ENCODE measurements around the gene BCDIN3D.

Gene BCDIN3D

DNA sequence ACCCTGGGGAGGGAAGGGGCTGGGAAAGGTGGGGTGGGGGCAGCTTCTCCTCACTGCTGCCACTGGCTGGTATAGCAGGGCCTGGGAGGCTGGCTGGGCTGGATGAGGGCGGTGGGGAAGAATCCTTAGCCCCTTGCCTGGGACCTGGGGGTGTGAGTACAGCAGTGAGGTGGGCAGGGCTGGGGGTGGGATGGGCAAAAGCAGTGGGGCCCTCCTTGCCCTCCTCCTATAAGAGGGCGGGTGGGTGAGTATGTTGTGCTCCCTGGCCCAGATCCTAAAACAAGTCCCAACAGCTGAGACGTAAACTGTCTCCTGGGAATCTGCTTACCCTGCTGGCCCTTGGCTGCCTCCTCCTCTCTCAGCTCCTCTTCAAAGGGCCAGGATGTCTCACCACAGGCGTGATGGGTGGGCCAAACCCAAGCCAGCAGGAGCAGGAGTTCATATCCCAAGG is 16.9 kb downstream of the BCDIN3D start:
- no peak overlapping the region for H3K4me3 ChIP-seq (ENCODE audit: low read depth, low read length)
- no peaks in the 10 kb centered on the region for H3K36me3 ChIP-seq
- DNase-seq: no peak
- H3K4me1 ChIP-seq: peaks cover 9% of the 10 kb centered on the region; the same call in 1 of the 2 replicates
- no peaks in the 10 kb centered on the region for H3K9me3 ChIP-seq
- H3K27me3 ChIP-seq: no peaks in the 10 kb centered on the region
- TF ChIP-seq, protein P1, sequence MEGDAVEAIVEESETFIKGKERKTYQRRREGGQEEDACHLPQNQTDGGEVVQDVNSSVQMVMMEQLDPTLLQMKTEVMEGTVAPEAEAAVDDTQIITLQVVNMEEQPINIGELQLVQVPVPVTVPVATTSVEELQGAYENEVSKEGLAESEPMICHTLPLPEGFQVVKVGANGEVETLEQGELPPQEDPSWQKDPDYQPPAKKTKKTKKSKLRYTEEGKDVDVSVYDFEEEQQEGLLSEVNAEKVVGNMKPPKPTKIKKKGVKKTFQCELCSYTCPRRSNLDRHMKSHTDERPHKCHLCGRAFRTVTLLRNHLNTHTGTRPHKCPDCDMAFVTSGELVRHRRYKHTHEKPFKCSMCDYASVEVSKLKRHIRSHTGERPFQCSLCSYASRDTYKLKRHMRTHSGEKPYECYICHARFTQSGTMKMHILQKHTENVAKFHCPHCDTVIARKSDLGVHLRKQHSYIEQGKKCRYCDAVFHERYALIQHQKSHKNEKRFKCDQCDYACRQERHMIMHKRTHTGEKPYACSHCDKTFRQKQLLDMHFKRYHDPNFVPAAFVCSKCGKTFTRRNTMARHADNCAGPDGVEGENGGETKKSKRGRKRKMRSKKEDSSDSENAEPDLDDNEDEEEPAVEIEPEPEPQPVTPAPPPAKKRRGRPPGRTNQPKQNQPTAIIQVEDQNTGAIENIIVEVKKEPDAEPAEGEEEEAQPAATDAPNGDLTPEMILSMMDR (IDR thresholded peaks at IDR 0.05; ENCODE audit: low read depth, low read length): no peak

GRCh38 chr12:49825360-49825970 is 17.4 kb downstream of the BCDIN3D start:
- TF ChIP-seq, protein P1 (IDR thresholded peaks at IDR 0.05; ENCODE audit: low read depth, low read length): no peak
- Histone ChIP-seq H3K4me1 (peaks cover 9% of the 10 kb centered on the region; the same call in 1 of the 2 replicates), H3K4me3 (ENCODE audit: low read depth, low read length) (no peak overlapping the region), H3K9me3 (no peaks in the 10 kb centered on the region), H3K27me3 (no peaks in the 10 kb centered on the region), H3K36me3 (no peaks in the 10 kb centered on the region)
- DNase-seq: no peak

- Histone ChIP-seq H3K4me1 (peaks cover 9% of the 10 kb centered on the region; the same call in 1 of the 2 replicates), H3K4me3 (ENCODE audit: low read depth, low read length) (no peak overlapping the region), H3K36me3 (no peaks in the 10 kb centered on the region), H3K27me3 (no peaks in the 10 kb centered on the region), H3K9me3 (no peaks in the 10 kb centered on the region)
- no peak for DNase-seq
- TF ChIP-seq, protein P1 (IDR thresholded peaks at IDR 0.05; ENCODE audit: low read depth, low read length): no peak
Observed at GRCh38 chr12:49824895-49825294, 18.0 kb downstream of the BCDIN3D start.

DNA sequence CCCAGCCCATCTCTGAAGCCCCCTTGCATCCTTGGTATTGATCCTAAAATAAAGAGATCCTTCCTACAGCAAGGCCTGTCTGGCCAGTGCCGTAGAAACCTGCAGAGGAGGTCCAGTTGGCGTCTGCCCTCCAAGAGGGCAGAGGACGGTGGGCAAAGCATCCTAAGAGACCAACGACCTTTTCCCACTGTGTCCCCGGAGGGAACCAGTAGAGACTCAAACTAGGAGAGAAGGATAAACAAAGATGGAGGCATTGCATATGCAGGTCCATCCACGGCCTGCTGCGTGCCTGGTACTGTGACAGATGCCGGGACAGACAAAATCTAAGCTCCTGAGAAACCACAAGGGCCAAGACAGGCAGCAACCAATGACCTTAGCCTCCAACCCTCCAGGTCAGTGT is 18.5 kb downstream of the BCDIN3D start:
- H3K27me3 ChIP-seq: no peaks in the 10 kb centered on the region
- H3K4me3 ChIP-seq (ENCODE audit: low read depth, low read length): no peak overlapping the region
- H3K36me3 ChIP-seq: no peaks in the 10 kb centered on the region
- TF ChIP-seq, protein P1 (IDR thresholded peaks at IDR 0.05; ENCODE audit: low read depth, low read length): no peak
- H3K9me3 ChIP-seq: no peaks in the 10 kb centered on the region
- peaks cover 9% of the 10 kb centered on the region; the same call in 1 of the 2 replicates for H3K4me1 ChIP-seq
- no peak for DNase-seq

DNA sequence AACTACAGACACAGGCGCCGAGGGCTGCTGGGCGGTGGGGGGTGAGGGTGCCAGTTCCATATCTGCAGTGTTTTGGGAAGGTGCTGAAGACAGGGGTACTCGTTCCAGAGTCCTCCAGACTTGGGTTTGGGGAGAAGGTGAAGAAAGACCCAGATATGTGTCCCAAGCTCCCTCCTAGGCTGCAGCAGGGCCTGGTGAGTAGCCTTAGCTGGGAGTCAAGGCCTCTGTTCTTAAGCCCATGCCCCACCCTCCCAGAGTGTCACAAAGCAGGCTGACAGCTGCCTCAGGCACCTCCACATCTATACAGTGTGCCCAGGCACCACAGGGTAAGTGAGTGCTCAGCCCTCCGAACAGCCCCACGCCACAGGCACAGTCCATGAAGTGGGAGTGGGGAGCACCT is 19.0 kb downstream of the BCDIN3D start:
- H3K9me3 ChIP-seq: no peaks in the 10 kb centered on the region
- no peaks in the 10 kb centered on the region for H3K27me3 ChIP-seq
- no peaks in the 10 kb centered on the region for H3K36me3 ChIP-seq
- peaks cover 9% of the 10 kb centered on the region; the same call in 1 of the 2 replicates for H3K4me1 ChIP-seq
- TF ChIP-seq, protein P1 (IDR thresholded peaks at IDR 0.05; ENCODE audit: low read depth, low read length): no peak
- no peak overlapping the region for H3K4me3 ChIP-seq (ENCODE audit: low read depth, low read length)
- no peak for DNase-seq

DNA sequence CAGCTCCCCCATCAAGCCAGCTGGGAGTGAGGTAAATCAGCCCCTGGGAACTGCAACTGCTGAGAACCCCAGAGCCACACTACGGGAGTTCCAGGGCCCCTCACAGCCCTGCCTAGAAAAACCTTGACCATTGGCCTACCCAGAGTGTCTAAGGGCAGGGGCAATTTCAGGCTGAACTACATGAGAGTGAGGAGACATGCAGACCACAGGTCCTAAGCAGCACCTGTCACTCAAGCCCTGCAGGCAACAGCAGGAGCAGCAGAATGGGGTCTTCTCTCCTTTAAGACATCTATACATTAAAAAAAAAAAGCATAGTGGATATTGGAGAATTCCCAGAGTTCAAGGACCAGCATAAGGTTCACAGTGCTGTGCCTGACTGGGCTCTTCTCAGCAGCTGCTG is 19.6 kb downstream of the BCDIN3D start:
- H3K27me3 ChIP-seq: no peaks in the 10 kb centered on the region
- TF ChIP-seq, protein P1 (IDR thresholded peaks at IDR 0.05; ENCODE audit: low read depth, low read length): no peak
- H3K4me3 ChIP-seq (ENCODE audit: low read depth, low read length): no peak overlapping the region
- H3K4me1 ChIP-seq: peaks cover 9% of the 10 kb centered on the region; the same call in 1 of the 2 replicates
- H3K36me3 ChIP-seq: no peaks in the 10 kb centered on the region
- no peaks in the 10 kb centered on the region for H3K9me3 ChIP-seq
- no peak for DNase-seq

All from BE2C (cell line).